Hematopoietic multipotent progenitor cell (in vitro differentiated cells): ENCODE measurements around the gene IGF2BP2. TPM values are rescaled to one million over a fixed set of nuclear protein-coding genes. Genes with fewer than 3 reads are reported as not detected.

Source experiments
- DNase-seq, 3 donors: peaks; one replicate each; pipeline ENCODE4 v3.0.0-alpha.2; 2011 to 2015; ENCODE audit warnings: low read depth in 2 of 3, low spot score in 2 of 3
- total RNA-seq: library from RNA; depleted of rRNA; stranded (reverse); fragments of >200 nt; gene quantifications from one replicate; pipeline ENCODE4 v1.2.3, GENCODE V29; 2012

Gene IGF2BP2
- total RNA-seq, 1 donor = 39.6 TPM

- no peak for DNase-seq
Measured at GRCh38 chr3:185739264-185739701, 85.6 kb downstream of the IGF2BP2 start.

GRCh38 chr3:185737740-185738680 lies 86.8 kb downstream of the IGF2BP2 start:
- no peak for DNase-seq

- DNase-seq = no peak
Measured at GRCh38 chr3:185737020-185737419, 87.8 kb downstream of the IGF2BP2 start.

GRCh38 chr3:185734725-185735096 lies 90.1 kb downstream of the IGF2BP2 start:
- no peak for DNase-seq

GRCh38 chr3:185733980-185734724 lies 90.7 kb downstream of the IGF2BP2 start:
- DNase-seq = peak in 2 of 3 donors; percentile 70 to 79

GRCh38 chr3:185732782-185733181 lies 92.1 kb downstream of the IGF2BP2 start:
- no peak for DNase-seq

- no peak for DNase-seq
Measured at GRCh38 chr3:185730550-185730949, 94.3 kb downstream of the IGF2BP2 start.

- no peak for DNase-seq
Measured at GRCh38 chr3:185729337-185730055, 95.3 kb downstream of the IGF2BP2 start.

- no peak for DNase-seq
Measured at GRCh38 chr3:185728630-185729336, 96.1 kb downstream of the IGF2BP2 start.

GRCh38 chr3:185727873-185728272 lies 97.0 kb downstream of the IGF2BP2 start:
- no peak for DNase-seq

GRCh38 chr3:185726254-185726967 lies 98.4 kb downstream of the IGF2BP2 start:
- no peak for DNase-seq

GRCh38 chr3:185724761-185725160 lies 100.1 kb downstream of the IGF2BP2 start:
- no peak for DNase-seq

- no peak for DNase-seq
Measured at GRCh38 chr3:185724251-185724650, 100.6 kb downstream of the IGF2BP2 start.

GRCh38 chr3:185722881-185723280 lies 102.0 kb downstream of the IGF2BP2 start:
- DNase-seq = no peak

GRCh38 chr3:185721970-185722369 lies 102.9 kb downstream of the IGF2BP2 start:
- DNase-seq = no peak

- DNase-seq = no peak
Measured at GRCh38 chr3:185720326-185720725, 104.5 kb downstream of the IGF2BP2 start.

GRCh38 chr3:185718736-185719593 lies 105.9 kb downstream of the IGF2BP2 start:
- no peak for DNase-seq

GRCh38 chr3:185717627-185718402 lies 107.0 kb downstream of the IGF2BP2 start:
- no peak for DNase-seq
